Activated CD4-positive, alpha-beta T cell treated with anti-CD3 and anti-CD28 coated beads, Interleukin-2, amount 50 U/mL, for 48 hours (primary cell): Measurements from ENCODE around the gene KLK2.

Experiments
- DNase-seq, 2 experiments: peaks; one replicate each; pipeline ENCODE4 v3.0.0-alpha.2; 2020

Gene KLK2

DNA sequence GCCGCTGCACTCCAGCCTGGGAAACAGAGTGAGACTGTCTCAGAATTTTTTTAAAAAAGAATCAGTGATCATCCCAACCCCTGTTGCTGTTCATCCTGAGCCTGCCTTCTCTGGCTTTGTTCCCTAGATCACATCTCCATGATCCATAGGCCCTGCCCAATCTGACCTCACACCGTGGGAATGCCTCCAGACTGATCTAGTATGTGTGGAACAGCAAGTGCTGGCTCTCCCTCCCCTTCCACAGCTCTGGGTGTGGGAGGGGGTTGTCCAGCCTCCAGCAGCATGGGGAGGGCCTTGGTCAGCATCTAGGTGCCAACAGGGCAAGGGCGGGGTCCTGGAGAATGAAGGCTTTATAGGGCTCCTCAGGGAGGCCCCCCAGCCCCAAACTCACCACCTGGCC lies at the start of gene KLK2:
KLK2 (plus strand) TSS at position 384 of the 400 bp plus-strand sequence. CDS start 35 bp downstream, outside the sequence.
- DNase-seq = no peak

DNA sequence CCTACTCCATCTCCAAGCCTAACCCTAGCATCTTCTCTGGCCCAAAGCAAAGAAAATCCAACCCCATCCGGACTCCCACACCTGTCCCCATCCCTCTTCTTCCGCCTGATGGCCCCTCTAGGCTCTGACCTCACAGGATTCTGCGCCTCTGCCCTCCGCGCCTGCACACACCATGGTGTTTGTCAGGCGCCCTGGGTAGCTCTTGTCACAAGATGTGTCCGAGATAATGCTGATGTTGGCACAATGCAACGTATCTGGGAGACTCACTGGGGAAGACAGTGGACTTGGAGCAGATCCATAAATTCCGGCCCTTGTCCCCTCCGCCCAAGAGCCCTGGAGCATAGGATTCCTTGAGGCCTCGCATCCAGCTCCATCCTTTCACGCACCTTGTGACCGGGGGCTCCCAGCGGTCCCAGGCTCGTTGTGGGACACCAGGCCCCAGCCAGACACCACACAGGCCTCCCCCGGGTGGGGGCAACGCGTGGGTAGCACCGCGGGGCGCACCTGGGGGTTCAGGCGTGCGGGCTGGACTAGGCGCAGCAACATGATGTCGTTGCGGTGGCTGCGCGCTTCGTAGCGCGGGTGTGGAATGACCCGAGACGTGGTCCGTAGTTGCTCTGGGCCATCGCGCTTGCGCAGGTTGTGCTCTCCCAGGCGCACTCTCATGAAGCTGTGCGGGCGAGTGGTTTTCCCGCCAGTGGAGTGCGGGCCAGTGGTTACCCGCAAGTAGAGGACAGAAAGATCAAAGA lies 46.6 kb upstream of the KLK2 start:
- DNase-seq = no peak

DNA sequence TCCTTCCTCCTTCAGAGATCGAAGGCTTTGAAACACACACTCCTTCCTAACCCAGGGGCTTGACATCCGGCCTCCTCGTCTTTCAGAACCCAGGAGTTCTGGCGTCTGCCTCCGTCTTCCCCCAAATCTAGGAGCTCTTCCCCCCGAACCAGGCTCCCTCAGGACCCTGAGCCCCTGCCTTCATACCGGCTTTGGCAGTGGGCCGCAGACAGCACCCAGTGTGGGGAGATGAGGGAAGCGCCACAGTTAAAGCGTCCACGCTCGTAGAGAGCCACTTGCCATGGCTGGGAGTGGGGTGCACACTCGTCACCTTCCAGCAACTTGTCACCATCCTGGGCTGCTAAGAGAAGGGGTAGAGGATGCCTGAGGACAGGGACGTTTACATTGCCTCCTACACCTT lies 45.8 kb upstream of the KLK2 start:
- no peak for DNase-seq

DNA sequence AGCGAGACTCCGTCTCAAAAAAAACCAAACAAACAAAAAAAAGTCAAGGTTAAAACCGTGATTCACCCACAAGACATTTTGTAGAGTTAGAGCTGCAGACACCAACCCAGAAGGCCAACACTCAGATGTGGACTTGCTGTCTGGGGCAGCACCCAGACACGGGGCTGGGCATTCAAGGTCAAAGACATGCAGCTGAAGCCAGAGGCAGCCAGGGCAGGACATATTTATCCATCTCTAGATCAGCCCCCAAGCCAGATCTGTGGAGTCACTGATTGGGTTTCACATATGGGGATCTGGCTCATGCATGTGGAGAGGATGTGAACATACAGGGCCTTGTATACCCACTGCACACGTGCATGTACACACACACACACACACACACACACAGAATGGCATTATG lies 43.4 kb upstream of the KLK2 start:
- no peak for DNase-seq

DNA sequence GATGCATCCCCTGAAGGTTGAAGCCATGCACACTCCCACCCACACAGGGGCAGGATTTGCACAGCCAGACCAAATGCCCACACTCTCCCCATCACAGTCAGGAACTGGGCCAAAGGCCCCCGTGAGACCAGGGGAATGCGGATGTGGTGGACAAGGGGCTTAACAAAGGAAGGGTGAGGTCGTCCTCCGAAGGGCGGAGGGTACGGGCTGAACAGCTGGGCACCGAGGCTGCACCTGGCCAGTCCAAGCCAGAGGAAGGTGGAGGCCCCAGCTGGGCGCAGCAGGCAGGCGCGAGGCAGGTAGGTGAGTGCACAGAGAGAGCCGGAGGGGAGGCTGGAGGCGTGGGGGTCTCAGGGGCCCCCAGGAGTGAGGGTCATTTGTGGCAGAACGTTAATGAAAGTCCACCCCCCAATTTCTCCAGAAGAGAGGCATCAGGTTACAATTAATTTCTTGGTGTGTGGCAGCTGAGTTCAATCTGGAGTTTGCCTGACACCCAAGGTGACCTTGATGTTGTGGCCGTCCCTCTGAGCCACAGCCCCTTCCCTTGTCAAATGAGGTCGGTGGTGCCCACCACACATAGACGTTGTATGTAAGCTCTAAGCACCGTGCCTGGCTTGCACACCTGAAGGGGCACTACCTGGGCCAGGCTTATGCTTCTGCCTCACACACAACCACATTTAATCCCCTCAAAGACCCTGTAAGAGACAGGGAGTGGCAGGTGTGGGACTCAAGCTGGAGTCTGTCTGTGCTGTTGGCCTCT lies 42.8 kb upstream of the KLK2 start:
- DNase-seq = no peak

DNA sequence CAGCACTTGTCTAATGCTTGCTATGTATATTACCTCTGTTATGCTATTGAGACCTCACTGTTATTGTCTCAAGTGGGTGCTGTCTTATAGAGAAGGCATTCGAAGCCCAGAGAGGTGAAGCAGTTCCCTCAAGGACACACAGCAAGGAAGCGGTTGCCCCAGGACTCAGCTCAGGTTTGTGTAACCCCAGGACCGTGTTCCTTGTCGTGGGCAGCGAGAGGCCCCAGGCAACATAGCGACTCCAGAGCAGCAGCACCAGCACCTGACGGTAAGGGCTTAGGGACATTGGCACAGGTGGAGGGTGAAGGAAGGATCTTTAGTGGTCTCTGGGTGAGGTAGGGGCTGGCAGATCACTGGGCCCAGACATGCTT lies 42.2 kb upstream of the KLK2 start:
- DNase-seq = no peak

DNA sequence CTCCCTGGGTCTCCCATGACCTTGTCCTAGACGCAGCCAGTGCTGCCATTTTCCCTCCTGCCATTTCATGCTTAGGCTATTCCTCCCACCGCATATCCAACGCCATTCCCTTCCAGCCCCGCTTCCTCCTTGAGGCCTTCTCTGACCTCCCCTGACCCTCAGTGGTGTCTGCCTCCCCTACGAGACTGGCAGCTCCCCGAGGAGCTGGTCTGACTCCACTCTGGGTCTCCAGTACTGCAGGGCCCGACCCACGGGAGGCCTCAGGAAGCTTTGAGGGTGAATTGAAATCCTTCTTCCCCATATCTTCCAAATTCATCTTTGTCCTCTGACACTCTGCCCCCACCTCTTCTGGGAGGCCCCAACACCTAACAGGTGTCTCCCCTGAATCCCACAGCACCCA lies 40.6 kb upstream of the KLK2 start:
- DNase-seq = no peak

DNA sequence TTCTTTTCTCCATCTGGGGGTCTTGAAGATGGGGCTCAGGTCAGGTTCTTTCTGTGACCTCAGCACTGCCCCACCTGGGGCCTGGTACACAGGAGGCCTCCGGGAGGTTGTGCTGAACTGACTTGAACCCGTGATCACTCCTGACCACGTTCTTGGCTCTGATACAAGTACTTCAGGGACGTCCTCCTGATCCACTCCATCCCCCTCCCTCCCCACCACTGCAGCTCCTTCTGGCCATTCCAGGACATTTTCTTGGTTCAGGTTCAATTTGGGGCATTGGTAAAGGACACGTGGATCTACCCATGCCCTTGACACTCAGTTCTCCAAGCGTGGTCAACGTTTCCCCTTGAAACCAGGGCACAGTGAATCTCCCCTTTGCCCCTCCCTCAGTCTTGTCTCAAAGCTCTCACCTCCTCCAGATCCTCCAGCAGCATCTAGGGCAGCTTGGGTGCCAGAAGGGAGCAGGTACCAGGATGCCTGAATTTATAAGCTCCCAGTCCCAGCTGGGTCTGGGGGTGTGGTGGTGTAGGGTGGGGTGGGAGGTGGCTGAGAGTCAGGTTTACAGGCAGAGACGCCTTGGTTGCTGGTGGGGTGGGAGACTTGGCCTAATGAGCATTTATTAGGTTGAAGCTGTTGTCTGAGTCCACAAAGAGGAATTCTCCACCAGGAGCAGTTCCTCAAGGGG lies 40.0 kb upstream of the KLK2 start, which contains the start of gene KLK15:
KLK15 (minus strand) TSS at position 458 of the 685 bp plus-strand sequence. CDS start 2,082 bp downstream, outside the sequence.
- no peak for DNase-seq

DNA sequence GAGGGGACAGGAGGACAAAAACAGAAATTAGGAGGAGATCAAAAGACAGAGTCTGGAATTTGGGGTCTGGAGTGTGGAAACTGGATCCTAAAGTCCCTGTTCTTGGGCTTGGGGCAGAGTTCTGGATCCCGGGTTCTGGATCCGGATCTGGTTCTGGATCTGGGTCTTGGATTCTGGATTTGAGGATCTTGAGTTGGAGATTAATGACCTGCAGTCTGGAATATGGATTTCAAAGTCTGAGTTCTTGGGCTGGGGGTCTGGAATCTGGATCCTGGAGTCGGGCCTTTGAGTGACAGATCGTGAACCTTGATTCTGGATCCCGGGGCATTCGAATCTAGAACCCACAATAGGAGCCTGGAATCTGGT lies 39.5 kb upstream of the KLK2 start:
- no peak for DNase-seq

DNA sequence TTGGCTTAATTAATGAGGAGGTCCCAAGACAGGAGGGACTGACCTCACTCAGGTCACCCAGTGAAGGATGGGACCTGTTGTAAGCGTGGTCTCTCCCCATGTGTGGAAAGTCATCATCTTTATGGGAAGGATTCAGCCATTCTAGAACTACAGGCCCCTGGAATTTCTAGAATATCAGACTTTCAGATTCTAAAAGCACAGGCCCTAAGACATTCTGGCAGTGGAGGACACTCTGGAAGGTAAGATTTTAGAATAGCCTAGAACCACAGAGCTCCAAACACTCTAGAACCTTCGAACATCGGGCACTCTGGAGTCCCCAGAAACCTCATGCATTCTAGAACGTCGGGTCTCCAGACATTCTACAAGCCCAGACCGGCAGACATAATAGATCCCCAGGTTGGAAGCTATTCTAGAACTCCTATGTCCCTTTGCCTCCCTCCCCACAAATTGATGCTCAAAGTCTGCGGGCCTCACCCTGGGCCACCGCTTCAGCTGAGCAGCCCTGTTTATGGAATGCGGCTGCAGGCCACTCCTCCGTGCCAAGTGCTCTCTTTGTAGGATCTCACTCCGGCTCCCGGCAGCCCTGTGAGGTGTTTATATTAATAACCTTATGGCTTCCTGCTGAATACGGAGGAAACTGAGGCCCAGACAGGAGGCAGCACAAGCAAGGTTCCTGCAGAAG lies 38.0 kb upstream of the KLK2 start:
- no peak for DNase-seq

DNA sequence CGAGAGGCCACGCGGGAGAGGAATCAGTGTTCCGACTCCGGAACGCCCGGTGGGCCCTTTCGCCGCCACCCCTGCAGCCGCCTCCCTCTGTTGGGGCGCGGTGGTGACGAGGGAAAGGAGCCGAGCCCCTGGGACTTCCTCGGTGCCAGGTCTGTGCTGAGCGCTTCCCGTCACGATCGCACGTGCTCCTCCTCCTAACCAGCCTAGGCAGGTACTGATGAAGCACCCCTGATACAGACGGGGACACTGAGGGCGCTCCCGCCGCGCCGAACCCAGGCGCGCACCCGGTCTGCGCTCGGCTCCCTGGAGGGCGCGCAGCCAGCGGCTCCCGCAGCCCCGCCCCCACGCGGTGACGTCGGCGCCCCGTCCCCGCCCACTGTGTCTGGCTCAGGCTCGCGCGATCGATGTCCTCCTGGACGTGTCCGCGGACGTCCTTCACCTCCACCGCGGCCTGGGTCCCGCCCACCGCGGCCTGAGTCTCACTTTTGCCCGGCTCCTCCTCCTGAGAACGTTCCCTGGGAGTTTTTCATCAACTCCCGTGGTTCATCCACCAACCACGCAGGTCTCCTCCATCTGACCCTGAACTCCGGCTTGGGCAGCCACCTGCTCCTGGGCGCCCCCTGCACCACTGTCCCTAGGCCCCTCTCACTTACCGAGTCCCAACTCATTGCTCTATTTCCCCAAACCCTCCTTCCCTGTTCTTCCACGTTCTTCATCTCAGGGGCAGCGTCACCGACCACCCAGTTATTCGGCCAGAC lies 37.3 kb upstream of the KLK2 start:
- peak; percentile 82 to 85 for DNase-seq

DNA sequence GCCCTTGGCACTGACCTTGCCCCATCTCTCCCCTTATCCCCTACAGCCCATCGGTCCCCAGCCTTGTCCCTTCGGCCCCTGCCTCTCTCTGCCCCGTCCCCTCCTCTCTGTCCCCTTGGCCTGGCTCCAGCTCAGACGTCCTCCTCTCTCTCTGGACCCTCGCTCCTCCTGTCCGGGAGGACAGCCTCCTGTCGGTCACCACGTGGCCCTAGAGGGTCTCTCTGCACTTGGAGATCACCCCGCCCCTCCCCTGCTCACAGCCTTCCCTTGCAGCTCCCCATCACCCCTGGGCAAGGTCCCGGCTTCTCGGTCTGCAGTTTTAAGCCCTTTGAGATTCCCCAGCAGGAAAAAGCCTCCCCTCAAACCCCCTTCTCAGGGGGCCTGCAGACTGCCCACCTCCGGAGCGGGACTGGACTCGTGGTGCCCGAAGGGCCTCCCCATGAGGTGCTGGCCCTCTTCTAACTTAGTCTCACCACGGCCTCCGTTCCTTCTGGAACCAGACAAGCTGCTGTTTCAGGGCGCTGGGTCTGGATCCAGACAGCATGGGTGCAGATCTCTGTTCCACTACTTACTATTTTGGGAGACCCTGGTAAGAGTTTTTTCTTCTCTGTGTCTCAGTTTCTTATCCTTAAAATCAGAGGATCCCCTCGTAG lies 36.6 kb upstream of the KLK2 start:
- no peak for DNase-seq

DNA sequence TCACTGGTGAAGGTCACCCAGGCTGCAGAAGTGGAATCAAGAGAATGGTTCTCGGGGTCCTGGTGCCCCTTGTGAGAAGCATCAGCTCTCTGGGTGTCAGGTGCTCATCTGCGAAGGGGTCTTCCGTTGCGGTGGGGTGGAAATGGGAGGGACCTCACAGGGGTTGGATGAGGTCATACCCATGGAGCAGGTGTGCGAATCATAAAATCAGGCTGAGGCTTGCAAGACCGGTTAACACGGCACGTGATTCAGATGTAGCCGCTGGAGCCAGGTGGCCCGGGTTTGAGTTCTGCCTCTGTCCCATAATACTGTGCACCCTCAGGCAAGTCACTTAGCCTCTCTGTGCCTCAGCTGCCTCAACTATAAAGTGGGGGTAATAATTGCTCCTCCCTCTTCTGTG lies 35.9 kb upstream of the KLK2 start:
- DNase-seq = no peak

DNA sequence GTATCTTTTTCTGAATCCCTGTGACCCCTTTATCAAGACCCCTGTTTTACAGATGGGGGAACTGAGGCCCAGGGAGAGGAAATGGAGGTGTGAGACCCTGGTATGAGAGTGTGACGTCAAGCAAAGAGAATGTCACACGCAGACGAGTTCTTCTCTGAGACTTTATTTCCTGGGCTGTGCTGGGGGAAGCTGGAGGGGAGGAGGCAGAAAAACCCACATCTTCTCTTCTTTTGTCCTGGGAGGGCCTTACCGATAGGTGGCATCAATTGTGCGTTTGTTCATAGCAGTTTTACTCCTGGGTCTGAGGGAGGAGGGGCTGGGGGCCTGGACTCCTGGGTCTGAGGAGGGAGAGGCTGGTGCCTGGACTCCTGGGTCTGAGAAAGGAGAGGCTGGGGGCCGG lies 35.0 kb upstream of the KLK2 start:
- no peak for DNase-seq

DNA sequence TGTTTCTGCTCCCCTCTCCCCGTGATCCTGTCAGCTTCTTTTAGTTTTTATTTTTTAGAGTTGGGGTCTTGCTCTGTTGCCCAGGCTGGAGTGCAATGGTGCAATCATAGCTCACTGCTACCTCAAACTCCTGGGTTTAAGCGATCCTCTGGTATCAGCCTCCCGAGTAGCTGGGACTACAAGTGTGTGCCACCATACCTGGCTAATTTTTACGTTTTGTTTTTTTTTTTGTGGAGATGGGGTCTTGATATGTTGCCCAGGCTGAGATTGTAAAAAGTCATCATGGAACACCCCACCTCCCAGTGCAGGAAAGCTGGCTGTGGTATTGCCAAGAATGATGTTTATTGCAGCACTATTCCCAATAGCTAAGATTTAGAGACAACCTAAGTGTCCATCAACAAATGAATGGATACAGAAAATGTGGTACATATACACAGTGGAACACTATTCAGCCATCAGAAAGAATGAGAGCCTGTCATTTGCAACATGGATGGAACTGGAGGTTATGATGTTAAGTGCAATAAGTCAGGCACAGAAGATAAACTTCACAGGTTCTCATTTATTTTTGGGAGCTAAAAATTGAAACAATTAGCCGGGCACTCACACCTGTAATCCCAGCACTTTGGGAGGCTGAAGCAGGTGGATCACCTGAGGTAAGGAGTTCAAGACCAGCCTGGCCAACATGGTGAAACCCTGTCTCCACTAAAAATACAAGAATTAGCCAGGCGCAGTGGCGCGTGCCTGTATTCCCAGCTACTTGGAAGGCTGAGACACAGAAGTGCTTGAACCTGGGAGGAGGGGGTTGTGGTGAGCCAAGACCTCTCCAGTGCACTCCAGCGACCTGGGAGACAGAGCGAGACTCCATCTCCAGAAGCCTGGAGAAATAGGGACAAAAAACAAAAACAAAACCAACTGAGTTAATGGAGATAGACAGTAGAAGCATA lies 33.3 kb upstream of the KLK2 start:
- no peak for DNase-seq

DNA sequence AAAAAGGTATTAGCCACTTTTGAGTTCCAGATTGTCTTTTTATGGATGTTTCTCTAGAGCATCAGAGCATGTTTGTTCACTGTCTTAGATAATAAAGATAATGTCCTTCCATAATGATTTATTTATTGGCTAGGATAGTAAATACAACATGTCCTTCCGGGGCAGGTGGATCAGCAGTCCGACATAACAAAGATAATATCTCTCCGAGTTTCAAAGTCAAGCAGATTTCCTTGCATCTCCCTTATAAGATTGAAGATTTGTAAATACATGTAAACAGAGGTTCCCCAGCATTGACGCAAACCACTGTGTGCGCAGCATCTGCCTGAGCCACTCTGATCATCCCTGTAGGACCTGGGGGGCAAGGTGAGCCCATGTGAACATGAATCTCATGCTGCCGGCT lies 31.1 kb upstream of the KLK2 start:
- DNase-seq = no peak

DNA sequence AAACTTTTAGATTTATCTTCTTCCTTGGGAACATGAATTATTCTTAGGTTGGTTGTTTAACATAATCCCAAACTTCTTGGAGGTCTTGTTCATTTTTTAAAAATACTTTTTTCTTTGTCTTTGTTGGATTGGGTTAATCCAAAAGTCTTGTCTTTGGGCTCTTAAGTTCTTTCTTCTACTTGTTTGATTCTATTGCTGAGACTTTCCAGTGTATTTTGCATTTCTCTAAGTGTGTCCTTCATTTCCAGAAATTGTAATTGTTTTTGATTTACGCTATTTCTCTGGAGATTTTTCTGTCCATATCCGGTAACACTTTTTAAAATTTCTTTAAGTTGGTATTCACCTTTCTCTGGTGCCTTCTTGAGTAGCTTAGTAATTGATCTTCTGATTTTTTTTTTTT lies 30.0 kb upstream of the KLK2 start:
- DNase-seq = no peak

DNA sequence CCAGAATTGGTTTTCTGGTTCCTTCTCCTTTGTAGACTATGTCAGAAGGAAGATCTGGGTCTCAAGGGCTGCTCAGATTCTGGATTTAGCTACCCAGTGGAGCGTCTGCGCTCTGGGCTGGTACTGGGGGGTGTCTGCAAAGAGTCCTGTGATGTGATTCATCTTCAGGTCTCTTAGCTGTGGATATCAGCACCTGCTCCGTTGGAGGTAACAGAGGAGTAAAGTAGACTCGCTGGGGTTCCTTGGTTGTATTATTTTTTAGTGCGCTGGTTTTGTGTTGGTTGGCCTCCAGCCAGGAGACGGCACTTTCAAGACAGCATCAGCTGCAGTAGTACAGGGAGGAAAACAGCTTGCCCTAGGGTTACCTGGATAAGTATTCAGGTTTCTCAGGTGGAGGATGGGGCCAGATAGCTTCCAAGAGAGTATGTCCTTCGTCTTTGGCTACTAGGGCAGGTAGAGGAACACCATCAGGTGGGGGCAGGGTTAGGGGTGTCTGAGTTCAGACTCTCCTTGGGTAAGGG lies 29.5 kb upstream of the KLK2 start:
- DNase-seq = no peak

DNA sequence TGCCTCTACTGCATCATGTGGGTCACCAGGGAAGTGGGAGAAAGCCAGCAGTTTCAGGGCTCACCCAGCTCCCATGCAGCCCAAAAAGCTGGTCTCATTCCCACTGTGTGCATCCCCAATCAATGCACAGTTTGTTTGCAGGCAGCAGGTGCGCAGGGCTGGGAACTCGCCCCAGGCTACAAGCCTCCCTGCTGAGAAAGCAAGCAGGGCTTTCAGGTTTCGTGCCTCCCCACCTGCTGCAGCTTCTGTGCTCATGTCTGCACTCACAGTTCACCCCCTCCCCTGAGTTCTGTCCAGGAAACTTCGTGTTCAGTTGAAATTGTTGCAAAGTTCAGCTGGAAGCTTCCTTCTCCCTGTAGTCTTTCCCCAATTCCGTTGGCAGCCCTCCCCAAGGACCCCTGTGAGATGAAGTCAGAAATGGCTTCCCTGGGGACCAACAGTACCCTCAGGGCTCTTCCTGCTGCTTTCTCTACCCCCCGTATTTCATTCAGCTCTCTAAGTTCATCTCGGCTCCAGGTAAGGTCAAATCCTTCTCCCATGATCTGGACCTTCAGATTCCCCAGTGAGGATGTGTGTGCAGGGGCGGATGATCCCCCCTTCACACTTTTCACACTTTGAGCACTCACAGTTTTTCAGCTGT lies 28.8 kb upstream of the KLK2 start:
- no peak for DNase-seq

DNA sequence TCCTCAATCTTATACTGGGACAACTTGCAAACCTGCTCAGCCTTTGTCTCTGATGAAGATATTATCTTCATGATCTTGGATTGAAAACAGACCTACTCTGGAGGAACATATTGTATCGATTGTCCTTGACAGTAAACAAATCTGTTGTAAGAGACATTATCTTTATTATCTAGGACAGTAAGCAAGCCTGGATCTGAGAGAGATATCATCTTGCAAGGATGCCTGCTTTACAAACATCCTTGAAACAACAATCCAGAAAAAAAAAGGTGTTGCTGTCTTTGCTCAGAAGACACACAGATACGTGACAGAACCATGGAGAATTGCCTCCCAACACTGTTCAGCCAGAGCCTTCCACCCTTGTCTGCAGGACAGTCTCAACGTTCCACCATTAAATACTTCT lies 22.5 kb upstream of the KLK2 start:
- no peak for DNase-seq
